Dermis microvascular lymphatic vessel endothelial cell (primary cell): ENCODE data around the gene PPP1R12A. TPM values are rescaled to one million over a fixed set of nuclear protein-coding genes. Genes with fewer than 3 reads are reported as not detected.
"Not testable (repeated sequence)": the region's sequence is repeated elsewhere in the genome, so short reads cannot be mapped to it uniquely, and the experiment has no call there.

ENCODE experiments used
- DNase-seq, 2 donors: peaks; one replicate each; pipeline versions ENCODE4 v3.0.0 to v3.0.0-alpha.2; 2010; ENCODE audit warnings: low read depth in 2 of 2
- total RNA-seq: library from RNA; depleted of rRNA; stranded (reverse); fragments of >200 nt; gene quantifications from 2 replicates; pipeline ENCODE4 v1.2.1, GENCODE V29; 2014

PPP1R12A gene
- total RNA-seq, 1 donor from 2014 or later = 51.7 TPM

- DNase-seq = no peak
Observed at GRCh38 chr12:79895071-79895470, 39.8 kb downstream of the PPP1R12A start.

GRCh38 chr12:79891506-79892162, 43.3 kb downstream of the PPP1R12A start:
- DNase-seq = no peak

GRCh38 chr12:79887890-79888289, 47.0 kb downstream of the PPP1R12A start:
- DNase-seq = no peak

- DNase-seq = peak; percentile 54 to 66
Observed at GRCh38 chr12:79886917-79887519, 47.9 kb downstream of the PPP1R12A start.

GRCh38 chr12:79885911-79886490, 48.9 kb downstream of the PPP1R12A start:
- DNase-seq = peak in 1 of 2 donors; percentile 61

GRCh38 chr12:79884401-79885006, 50.4 kb downstream of the PPP1R12A start:
- DNase-seq = no peak

- no peak for DNase-seq
Observed at GRCh38 chr12:79883216-79883615, 51.7 kb downstream of the PPP1R12A start.

- no peak for DNase-seq
Observed at GRCh38 chr12:79881351-79881750, 53.5 kb downstream of the PPP1R12A start.

GRCh38 chr12:79878506-79878905, 56.4 kb downstream of the PPP1R12A start:
- not testable (repeated sequence) for DNase-seq

- no peak for DNase-seq
Observed at GRCh38 chr12:79877246-79877645, 57.7 kb downstream of the PPP1R12A start.

GRCh38 chr12:79874665-79875064, 60.2 kb downstream of the PPP1R12A start:
- DNase-seq = no peak

GRCh38 chr12:79873201-79873600, 61.7 kb downstream of the PPP1R12A start:
- no peak for DNase-seq

GRCh38 chr12:79871621-79872020, 63.3 kb downstream of the PPP1R12A start:
- no peak for DNase-seq

- no peak for DNase-seq
Observed at GRCh38 chr12:79870916-79871315, 64.0 kb downstream of the PPP1R12A start.

GRCh38 chr12:79859646-79860045, 75.3 kb downstream of the PPP1R12A start:
- no peak for DNase-seq

GRCh38 chr12:79858518-79858917, 76.4 kb downstream of the PPP1R12A start:
- DNase-seq = no peak

GRCh38 chr12:79857675-79858074, 77.2 kb downstream of the PPP1R12A start:
- no peak for DNase-seq

GRCh38 chr12:79850610-79851299, 84.1 kb downstream of the PPP1R12A start:
- no peak for DNase-seq

- DNase-seq = peak in 1 of 2 donors; percentile 59
Observed at GRCh38 chr12:79848339-79848738, 86.6 kb downstream of the PPP1R12A start.

- no peak for DNase-seq
Observed at GRCh38 chr12:79847417-79847816, 87.5 kb downstream of the PPP1R12A start.

GRCh38 chr12:79844693-79845092, 90.2 kb downstream of the PPP1R12A start:
- DNase-seq = peak in 1 of 2 donors; percentile 92

- DNase-seq = no peak
Observed at GRCh38 chr12:79843978-79844377, 90.9 kb downstream of the PPP1R12A start.
